Measurements from ENCODE around the gene KIFAP3.

KIFAP3 gene

DNA sequence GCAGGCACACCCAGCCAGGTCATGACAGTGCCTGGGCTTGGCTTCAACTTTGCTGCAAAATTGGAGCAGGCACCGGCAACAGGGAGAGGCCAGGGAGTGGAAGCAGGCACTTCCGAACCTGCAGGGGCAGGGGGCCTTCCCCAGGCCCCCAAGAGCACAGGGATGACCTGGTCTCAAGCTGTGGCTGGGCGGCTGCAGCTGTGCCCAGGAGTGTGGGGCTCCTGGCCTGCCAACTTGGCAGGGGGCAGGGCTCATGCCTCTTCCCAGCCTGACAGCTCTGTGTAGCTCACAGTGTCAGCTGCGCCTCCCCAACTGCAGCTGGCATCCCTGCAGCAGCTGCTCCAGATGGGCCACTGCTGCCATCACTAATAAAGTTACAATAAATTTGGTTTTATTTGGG, 129.3 kb downstream of the KIFAP3 start:
- DNase-seq (ENCODE audit: low read depth in 1 of 2, low spot score in 1 of 2) = no peak
- no peak overlapping the region for H3K4me3 ChIP-seq (replicated peaks; ENCODE audit: insufficient read depth, low read length)
- no peak overlapping the region for H3K27ac ChIP-seq (replicated peaks)
- TF ChIP-seq SPI1 (IDR thresholded peaks at IDR 0.05; ENCODE audit: borderline replicate concordance, low read depth) (no peak), REST (IDR thresholded peaks at IDR 0.05; ENCODE audit: insufficient replicate concordance, low read depth) (no peak), GABPA (IDR thresholded peaks at IDR 0.05; ENCODE audit: low read depth) (no peak), POLR2AphosphoS5 (IDR thresholded peaks at IDR 0.05; ENCODE audit: low read depth) (no peak)
- TF ChIP-seq, protein P1, sequence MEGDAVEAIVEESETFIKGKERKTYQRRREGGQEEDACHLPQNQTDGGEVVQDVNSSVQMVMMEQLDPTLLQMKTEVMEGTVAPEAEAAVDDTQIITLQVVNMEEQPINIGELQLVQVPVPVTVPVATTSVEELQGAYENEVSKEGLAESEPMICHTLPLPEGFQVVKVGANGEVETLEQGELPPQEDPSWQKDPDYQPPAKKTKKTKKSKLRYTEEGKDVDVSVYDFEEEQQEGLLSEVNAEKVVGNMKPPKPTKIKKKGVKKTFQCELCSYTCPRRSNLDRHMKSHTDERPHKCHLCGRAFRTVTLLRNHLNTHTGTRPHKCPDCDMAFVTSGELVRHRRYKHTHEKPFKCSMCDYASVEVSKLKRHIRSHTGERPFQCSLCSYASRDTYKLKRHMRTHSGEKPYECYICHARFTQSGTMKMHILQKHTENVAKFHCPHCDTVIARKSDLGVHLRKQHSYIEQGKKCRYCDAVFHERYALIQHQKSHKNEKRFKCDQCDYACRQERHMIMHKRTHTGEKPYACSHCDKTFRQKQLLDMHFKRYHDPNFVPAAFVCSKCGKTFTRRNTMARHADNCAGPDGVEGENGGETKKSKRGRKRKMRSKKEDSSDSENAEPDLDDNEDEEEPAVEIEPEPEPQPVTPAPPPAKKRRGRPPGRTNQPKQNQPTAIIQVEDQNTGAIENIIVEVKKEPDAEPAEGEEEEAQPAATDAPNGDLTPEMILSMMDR (IDR thresholded peaks at IDR 0.05; ENCODE audit: insufficient read depth, low read length) = no peak
- no peaks in the 10 kb centered on the region for H3K27me3 ChIP-seq (ENCODE audit: insufficient read depth, poor library complexity, severe bottlenecking)

DNA sequence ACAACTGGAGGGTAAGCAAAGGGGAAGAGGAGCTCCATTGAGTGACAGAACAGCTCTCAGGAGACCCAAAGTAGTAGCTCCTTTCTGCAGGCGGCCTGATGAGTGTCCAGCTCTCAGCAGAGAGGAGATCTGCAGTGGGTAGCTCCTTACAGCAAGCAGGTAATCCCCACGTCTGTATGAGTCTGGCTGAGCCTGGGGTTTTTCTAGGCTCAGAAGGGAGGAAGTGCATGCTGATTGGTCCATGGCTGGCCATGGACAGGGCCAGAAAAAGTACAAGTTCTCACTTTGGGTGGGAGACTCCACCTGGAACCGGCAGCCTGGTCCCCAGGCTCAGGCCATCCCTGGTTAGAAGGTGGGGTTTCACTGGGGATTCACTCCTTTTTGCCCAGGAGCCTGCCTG, 129.9 kb downstream of the KIFAP3 start:
- TF ChIP-seq GABPA (IDR thresholded peaks at IDR 0.05; ENCODE audit: low read depth) (no peak), REST (IDR thresholded peaks at IDR 0.05; ENCODE audit: insufficient replicate concordance, low read depth) (no peak), SPI1 (IDR thresholded peaks at IDR 0.05; ENCODE audit: borderline replicate concordance, low read depth) (no peak), POLR2AphosphoS5 (IDR thresholded peaks at IDR 0.05; ENCODE audit: low read depth) (no peak)
- TF ChIP-seq, protein P1 (IDR thresholded peaks at IDR 0.05; ENCODE audit: insufficient read depth, low read length) = no peak
- Histone ChIP-seq H3K27me3 (ENCODE audit: insufficient read depth, poor library complexity, severe bottlenecking) (no peaks in the 10 kb centered on the region), H3K4me3 (replicated peaks; ENCODE audit: insufficient read depth, low read length) (no peak overlapping the region), H3K27ac (replicated peaks) (no peak overlapping the region)
- no peak for DNase-seq (ENCODE audit: low read depth in 1 of 2, low spot score in 1 of 2)

GRCh38 chr1:169943963-169944526, 130.4 kb downstream of the KIFAP3 start:
- H3K27me3 ChIP-seq (ENCODE audit: insufficient read depth, poor library complexity, severe bottlenecking) = no peaks in the 10 kb centered on the region
- H3K27ac ChIP-seq (replicated peaks) = no peak overlapping the region
- DNase-seq (ENCODE audit: low read depth in 1 of 2, low spot score in 1 of 2) = no peak
- H3K4me3 ChIP-seq (replicated peaks; ENCODE audit: insufficient read depth, low read length) = no peak overlapping the region
- TF ChIP-seq SPI1 (IDR thresholded peaks at IDR 0.05; ENCODE audit: borderline replicate concordance, low read depth) (no peak), POLR2AphosphoS5 (IDR thresholded peaks at IDR 0.05; ENCODE audit: low read depth) (no peak), GABPA (IDR thresholded peaks at IDR 0.05; ENCODE audit: low read depth) (no peak), REST (IDR thresholded peaks at IDR 0.05; ENCODE audit: insufficient replicate concordance, low read depth) (no peak)
- TF ChIP-seq, protein P1 (IDR thresholded peaks at IDR 0.05; ENCODE audit: insufficient read depth, low read length) = no peak

Measured in HL-60 (cell line).